Fibroblast of peridontal ligament (primary cell): ENCODE results near the gene DDX59.

Experiments
- DNase-seq: peaks from one replicate; pipeline ENCODE4 v3.0.0-alpha.2; 2010; ENCODE audit errors: extremely low read depth

DDX59 gene

DNA sequence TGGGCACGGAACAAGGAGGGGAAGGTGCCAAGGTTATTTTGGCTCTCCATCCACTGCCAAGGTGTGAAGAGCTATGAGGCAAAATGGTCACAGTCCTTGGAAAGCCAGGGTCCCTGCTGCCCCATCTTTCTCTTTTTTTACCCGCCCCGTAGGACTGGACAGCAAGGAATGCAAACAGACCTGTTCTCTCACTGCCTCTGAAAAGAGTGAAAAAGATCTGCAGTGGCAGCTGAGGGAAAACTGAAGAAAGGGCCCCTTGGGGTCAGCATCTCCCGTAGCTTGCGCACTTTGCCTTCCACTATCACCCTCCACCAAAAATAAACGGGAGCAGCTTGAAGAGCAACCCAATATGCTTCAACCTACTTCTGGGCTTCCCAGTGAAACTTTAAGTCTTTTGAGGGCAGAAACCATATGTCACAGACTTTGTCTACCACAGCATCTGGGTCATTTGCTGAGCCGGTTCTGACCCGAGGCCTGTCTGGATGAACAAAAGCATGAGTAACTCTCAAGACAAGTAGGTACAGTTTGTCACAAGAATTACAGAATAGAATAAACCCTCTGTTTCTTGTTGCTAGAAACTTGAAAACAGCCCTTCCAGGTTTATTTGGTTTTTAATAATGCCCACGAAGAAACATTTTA is 39.7 kb downstream of the DDX59 start:
- no peak for DNase-seq

DNA sequence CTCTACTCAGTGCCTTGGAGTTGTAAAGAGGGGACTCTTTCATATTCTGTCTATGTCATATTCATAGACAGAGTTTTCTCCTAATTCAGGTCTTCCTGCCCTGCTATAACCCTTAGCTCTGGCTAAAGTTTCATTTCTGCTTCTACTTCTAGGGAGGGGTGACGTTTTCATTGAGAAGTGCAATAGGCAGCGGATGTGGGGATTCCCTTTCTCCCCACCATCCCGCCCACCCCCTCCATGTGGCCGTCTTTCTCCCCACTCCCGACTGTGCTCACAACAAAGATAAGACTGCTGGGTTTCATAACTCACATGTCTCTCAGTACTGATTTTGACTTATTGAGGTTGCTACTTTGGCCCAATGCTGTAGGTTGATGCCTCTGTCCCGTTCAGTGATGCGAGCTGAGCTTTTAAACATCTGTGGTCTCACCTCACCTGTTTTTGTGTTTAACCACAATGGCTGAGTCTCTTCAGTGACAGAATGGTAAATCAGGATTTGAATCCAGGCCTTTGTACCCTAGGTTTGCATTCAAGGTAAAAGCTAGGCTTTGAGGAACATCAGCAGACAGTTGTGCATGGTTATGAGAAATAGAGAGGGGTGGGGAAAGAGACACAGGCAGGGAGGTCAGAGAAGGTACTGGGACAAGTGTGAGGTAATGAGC is 41.4 kb downstream of the DDX59 start:
- DNase-seq = no peak

DNA sequence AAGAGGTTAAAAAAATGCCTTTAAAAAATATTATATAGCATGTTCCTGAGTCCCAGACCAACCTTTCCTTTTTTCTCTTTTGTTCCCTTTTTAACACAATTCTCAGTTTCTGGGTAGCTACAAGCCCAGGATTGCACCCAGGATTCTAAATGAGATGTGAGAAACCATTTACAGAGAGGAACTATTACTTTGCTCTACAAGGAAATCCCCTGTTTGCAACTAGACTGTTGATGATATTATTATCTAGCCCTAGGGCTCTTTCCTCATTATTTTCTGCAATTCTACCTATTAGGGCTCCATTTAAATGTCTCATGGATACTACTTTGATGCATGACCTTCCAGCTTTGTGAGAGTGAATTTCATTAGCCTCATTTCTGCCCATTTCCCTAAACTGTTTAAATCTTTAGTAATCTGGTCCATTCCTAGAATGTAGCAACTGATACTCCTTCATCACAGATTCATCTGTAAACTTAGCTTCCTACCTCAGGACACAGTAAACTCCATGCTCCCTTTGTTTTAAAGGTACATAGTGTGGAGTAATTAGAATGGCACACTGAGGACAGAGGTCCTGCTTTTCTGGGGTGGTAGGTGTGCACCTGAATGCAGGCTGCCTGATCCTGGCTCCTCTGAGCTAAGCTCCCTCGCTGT is 42.0 kb downstream of the DDX59 start:
- no peak for DNase-seq

DNA sequence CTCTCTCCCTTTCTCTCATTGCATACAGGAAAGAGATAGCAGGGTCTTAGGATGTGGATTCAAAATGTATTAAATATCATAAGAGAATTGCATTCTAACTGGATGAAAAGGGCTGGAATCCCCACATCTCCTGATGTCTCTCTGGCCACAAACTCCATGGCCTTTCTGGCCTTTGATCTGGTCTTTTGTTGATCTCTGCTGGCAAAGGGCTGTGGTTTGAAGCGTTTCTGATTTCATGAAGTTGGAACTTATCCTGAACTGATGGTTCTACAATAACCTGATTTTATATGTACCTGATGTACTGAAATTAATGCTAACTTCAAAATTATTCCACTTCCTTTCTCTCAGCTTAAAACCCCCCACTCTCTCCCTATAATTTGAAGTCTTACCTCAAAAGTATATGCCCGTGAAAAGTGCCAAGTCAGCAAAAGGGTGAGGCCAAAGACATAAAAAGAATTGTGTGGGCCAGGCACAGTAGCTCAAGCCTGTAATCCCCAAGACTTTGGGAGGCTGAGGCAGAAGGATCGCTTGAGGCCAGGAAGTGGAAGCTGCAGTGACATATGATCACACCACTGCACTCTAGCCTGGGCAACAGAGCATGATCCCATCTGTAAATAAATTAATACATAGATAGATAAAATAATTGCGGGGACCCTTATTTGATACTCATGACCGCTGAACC is 42.7 kb downstream of the DDX59 start:
- DNase-seq = no peak

DNA sequence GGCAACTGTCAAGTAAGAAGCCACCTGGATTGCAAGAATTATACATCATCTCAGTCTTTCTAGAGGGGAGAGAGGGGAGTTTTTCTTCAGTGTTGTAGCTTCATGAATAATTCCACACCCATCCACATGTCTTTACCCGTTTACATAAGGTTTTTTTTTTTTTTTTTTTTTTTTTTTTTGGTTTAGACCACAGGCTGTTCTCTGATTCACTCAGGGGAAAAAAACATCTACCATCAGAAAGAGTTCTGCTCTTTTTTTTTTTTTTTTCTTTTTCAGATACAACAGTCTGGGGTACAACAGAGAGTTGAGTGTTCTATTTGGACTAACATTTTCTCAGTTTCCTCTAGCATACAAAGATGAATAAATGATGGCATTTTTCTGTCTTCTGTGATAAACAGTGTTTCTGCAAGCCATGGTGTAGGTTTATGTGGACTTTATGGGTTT is 44.3 kb downstream of the DDX59 start:
- peak; percentile 51 for DNase-seq

- DNase-seq = peak; percentile 10
Observed at GRCh38 chr1:200624679-200625335, 44.9 kb downstream of the DDX59 start.

DNA sequence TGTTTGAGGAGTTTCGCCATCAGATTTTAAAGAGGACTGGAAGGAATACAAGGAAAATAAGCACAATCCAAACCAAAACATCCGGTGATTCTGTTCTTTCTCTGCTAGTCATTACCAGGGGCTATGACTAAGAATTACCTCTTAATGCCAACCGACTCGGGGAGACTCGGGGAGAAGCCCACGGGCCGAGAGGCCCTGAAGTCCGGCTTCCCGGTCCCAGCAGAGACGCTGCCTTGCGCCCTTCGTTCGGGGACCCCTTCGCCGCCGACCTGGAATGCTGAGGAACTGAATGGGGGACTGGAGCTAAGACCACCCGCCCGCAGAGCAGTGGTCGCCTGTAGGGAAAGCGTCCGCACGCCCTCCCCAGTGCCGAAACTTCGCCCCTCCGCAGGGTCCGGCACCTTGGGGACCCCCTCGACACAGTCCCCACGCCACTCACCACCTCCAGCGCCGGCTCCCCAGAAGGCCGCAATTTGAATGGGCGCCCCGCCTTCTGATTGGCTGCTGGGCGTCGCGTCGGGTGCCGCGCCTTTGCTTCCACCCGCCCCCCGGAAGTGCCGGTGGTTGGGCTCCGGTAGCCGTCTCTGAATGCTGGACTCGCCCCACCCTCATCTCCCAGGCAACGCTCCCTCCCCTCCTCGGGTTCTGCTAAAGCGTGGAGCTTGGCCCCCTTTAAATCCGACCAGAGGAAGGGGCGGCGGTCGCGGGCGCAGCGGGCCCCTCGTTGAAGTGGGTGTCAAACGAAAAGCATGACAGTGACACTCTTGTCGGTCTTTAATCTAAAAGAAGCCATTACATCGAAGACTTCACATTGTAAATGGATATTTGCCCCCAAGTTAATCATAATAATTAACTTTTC is 49.2 kb downstream of the DDX59 start, which contains the start of gene KIF14:
KIF14 (minus strand) TSS at position 479 of the 859 bp plus-strand sequence. CDS start 2,028 bp downstream, outside the sequence.
- peak; percentile 80 for DNase-seq

DNA sequence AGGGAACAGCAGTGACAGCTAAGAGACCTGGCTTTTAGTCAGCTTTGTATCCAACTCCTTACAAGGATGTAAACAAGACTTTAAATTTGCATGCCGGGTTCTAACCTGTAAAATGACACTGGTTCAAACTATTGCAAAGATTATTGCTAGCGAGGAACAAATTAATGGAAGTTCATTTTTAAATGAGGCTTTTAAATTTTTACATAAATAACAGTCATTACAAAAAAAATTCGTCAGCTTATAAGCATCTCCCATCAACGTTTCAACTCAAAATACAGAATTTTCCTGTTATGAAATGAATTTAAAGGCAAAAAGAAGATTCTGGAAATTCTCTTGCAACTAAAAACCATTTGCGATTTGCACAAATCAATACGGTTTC is 49.8 kb downstream of the DDX59 start:
- no peak for DNase-seq

GRCh38 chr1:200610846-200611245 is 58.9 kb downstream of the DDX59 start:
- peak; percentile 57 for DNase-seq

GRCh38 chr1:200602632-200603031 is 67.1 kb downstream of the DDX59 start:
- no peak for DNase-seq
